HG03571 (cell line): ENCODE data around the gene APOL1.
"Not testable (repeated sequence)": the region's sequence is repeated elsewhere in the genome, so short reads cannot be mapped to it uniquely, and the experiment has no call there.

Experiments used
- ATAC-seq: cut with Tn5 transposase; IDR thresholded peaks from one replicate; pipeline ENCODE4 v1.9.1; 2021; ENCODE audit not compliant: unreplicated experiment

Gene APOL1

DNA sequence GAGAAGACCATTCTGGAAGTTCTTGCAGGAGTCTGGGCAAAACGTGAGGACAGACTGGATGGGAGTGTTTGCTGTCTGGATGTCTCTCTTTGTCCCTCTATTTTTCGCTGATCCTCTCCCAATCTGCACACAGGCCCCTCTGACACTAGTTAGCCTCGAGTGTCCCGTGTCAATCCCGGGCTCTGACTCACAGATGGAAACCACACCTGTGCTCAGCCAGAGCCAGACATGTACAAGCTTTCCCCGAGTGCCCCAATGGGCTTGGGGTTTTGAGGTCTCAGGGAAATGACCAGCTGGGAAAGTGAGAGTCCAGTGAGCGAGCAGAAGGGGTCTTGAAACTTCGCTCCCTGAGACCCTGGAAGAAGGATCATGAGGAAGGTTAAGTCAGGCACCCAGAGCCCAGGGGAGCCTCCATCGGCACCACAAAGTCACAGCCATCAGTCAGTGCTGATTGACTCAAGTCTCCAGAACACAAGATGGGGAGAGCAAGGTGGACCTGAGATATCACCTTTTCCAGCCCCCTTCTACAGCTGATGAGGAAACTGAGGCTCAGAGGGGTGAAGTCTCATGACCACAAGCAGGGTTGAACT, 27.5 kb upstream of the APOL1 start:
- ATAC-seq, result no peak

- no peak for ATAC-seq
Measured at GRCh38 chr22:36226189-36226588, 26.7 kb upstream of the APOL1 start.

DNA sequence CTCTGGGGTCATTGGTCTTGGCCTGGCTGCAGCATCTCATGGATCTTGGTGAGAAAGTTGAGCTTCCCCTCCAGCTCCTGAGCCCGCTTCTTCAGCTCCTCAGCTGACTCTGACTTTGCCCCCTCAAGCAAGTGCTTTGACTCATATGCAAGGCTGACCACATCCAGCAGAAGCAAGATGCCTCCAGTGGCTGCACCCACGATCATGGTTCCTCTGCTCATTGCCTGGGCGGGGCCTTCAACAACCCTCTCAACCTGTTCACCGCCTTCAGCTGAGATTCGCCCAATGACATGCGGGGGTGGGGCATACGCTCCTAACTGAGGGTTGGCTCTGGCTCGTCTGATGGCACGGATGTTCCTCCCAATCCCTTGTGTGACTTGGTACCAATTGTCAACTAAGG, 25.5 kb upstream of the APOL1 start:
- no peak for ATAC-seq

GRCh38 chr22:36227806-36228205, 25.1 kb upstream of the APOL1 start:
- no peak for ATAC-seq

DNA sequence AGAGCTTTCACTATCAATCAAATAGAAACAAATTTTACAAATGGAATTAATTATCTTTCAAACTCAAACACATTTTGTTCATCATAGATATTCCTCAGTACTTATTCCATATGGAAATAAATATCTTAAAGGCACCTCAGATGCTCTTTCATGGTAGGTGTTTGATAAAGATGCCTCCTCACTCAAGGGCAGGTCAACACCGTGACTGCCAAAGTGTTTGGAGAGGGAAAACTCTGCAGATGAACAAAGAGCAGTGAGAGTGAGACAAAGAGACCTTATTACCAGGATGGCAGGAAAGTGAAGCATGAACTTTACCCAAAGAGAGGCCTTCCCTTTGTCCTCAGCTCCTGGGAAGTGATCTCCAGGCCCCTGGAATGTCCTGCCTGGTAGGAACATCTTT, 24.6 kb upstream of the APOL1 start:
- ATAC-seq, result not testable (repeated sequence)

DNA sequence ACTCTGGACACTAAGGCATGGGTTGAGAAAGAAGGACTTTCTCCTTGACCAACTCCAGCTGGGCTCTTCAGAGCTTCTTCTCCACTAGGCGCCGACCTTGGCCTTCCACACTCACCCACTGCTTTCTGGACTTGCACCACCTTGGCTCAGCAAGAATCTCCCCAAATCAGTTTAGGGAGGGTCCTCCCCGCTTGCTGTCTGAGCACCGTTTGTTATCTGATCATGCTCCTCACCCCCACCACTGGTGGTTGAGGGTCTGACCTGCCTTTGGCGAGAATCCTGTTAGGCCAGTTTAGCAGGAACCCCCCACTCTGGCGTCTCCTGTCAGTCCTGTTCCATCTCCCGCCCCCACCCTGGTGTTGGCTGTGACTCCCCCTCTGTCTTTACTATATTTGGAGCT, 24.0 kb upstream of the APOL1 start:
- no peak for ATAC-seq

GRCh38 chr22:36229649-36230048, 23.3 kb upstream of the APOL1 start:
- ATAC-seq, result not testable (repeated sequence)

- ATAC-seq, result not testable (repeated sequence)
Measured at GRCh38 chr22:36231051-36231450, 21.9 kb upstream of the APOL1 start.

- no peak for ATAC-seq
Measured at GRCh38 chr22:36232715-36233401, 20.1 kb upstream of the APOL1 start.

DNA sequence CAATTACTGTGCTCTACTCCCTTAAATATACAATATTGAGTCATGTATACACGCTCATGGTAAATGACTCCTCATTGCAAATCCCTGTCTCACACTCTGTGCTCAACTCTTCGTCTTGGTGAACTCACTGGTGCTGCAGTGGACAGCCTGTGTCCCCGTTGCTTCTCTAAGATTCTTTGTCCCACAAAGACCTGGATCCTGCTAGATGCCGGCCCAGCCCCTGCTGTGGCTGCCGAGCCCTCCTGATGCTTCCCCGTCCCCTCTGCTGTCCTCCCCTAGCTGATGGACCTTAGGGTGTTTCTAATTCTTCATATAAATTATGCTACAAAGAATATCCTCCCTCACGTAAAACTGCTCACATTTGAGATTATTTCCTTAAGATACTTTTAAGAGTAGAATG, 19.1 kb upstream of the APOL1 start:
- no peak for ATAC-seq

DNA sequence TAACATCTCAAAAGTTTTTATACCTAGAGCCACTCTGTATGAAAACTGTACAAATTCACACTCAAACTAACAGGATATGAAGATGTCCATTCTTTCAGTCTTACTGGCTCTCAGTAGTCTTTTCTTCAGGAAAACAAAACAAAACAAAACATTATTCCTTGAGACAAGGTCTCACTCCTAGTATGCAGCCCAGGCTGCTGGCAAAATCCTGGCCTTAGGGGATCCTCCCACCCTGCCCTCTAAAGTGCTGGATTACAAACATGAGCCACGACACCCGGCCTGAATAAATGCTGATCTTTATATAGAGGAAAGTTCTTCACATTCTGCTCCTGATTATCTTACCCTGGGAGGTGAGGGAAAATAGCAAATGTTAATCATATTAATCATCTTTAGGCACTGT, 18.7 kb upstream of the APOL1 start:
- no peak for ATAC-seq

GRCh38 chr22:36234919-36235318, 18.0 kb upstream of the APOL1 start:
- ATAC-seq, result no peak

- no peak for ATAC-seq
Measured at GRCh38 chr22:36235585-36235984, 17.3 kb upstream of the APOL1 start.

GRCh38 chr22:36236388-36237319, 16.3 kb upstream of the APOL1 start:
- ATAC-seq, result no peak

DNA sequence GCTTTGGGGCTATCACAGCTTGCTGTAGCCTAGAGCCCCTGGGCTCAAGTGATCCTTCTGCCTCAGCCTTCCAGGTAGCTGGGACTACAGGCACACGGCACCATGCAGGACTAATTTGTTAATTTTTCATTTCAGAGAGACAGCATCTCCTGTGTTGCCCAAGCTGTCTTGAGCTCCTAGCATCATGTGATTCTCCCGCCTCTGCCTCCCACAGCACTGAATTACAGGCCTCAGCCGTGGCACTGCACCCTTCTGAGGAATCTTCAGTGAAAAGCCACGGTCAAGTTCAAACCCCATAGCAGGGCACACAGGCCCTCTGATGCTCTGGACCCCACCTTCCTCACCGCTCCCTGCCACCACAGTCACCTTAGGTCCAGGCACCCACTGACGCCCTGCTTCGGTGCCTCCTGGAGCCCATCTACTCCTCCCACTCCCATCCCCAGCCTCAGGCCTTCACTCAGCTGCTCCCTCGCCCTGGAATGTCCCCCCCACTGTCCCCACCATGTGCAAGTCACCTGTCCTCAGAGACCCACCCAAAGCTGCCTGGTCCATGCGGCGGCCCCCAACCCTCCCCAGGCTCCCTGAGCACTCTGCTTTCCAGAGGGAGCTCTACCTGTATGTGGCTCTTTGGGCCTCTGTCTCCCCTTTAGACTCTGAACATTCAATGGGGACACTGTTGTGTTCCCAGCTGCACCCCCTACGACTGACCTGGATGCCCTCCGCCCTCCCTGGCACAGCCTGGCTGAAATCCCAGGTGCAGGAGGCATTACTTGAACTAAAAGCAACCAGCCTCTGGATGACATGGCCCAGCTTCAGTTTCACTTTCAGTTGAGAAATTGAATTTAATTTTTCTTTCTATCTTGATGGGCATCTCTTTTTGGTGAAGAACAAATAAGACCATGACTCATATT, 15.2 kb upstream of the APOL1 start:
- no peak for ATAC-seq

GRCh38 chr22:36238373-36239149, 14.4 kb upstream of the APOL1 start:
- ATAC-seq, result no peak

- ATAC-seq, result no peak
Measured at GRCh38 chr22:36239150-36239400, 13.9 kb upstream of the APOL1 start.

DNA sequence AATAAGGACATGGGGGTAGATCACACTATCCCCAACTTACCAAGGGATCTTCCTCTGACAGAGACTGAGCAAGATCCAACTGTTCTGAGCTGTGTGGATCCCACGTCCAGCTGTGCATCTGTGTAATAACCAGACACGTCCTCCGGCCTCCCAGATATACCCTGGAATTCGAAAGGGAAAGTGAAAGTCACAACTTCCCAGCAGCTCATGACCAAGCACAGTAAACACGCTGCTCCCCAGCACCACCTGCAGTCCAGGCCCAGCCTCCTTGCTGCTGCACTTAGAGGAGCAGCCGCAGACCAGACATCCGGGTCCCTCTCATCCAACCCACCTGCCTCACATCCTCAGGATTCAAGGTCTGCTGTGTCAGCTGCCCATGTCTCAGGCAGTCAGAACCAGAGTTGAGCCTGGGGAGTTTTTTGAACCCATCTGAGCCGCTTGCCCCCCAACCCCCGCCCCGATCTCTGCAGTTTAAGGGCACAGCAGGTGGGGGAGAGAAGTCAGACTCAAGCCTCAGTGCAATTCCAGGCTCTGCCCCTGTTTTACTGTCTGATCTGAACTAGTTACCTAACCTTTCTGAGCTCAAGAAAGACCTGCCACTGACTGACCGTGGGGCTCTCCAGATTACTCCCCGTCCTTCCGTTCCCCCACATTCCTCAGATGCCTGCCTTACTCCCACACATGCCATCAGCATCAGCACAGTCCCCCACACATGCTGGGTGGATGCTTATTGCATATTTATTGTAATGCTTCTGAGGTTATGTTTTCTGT, 13.3 kb upstream of the APOL1 start, which contains the start of gene APOL2:
APOL2 (minus strand) TSS at position 127 of the 771 bp plus-strand sequence. CDS start 6,365 bp downstream, outside the sequence.
- peak; percentile 87 for ATAC-seq

DNA sequence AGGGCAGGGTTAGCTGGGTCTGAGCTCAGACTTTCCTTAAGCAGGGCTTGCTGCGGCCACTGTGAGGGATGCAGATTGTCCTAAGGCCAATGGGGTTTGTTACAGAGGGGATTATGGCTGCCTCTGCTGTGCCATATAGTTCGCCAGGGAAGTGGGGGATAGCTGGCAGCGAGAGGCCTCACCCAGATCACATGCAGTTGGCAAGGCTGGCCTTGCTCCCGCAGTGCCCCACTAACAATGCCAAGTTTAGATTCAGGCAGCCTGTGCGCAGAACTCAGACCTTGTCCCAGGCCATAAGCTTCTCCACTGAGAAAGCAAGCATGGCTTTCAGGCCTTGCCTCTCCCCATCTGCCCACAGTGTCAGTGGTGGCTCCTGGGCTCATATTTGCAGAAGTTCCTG, 8.9 kb upstream of the APOL1 start:
- no peak for ATAC-seq
